Activated CD4-positive, alpha-beta memory T cell treated with anti-CD3 and anti-CD28 coated beads, Interleukin-2, amount 10 ng/mL, durations not matched to agents 7 days and 5 days (primary cell): ENCODE results near the gene NUCB1. TPM values are rescaled to one million over a fixed set of nuclear protein-coding genes. Genes with fewer than 3 reads are reported as not detected.

ENCODE experiments used
- CTCF ChIA-PET: fragments of 350-600 bp; sonication (Branson Sonifier 250); formaldehyde crosslinking; loops from one replicate; lab custom pipeline; 2021; ENCODE audit warnings: antibody characterized with exemption, inconsistent platforms; lab: Charles Lee
- POLR2A ChIA-PET: fragments of 350-600 bp; sonication (Branson Sonifier 250); formaldehyde crosslinking; loops from one replicate; lab custom pipeline; 2021; ENCODE audit warnings: antibody characterized with exemption; lab: Charles Lee
- DNase-seq: peaks from one replicate; pipeline ENCODE4 v3.0.0-alpha.2; 2020
- H3K27ac Mint-ChIP-seq: one replicate; pipeline ENCODE4 v1.8.0; 2021; ENCODE audit warnings: mild to moderate bottlenecking, mixed read lengths
- H3K27me3 Mint-ChIP-seq: one replicate; pipeline ENCODE4 v1.8.0; 2021; ENCODE audit warnings: mixed read lengths
- H3K36me3 Mint-ChIP-seq: one replicate; pipeline ENCODE4 v1.8.0; 2021; ENCODE audit warnings: low read depth, mixed read lengths
- H3K4me1 Mint-ChIP-seq: one replicate; pipeline ENCODE4 v1.8.0; 2021; ENCODE audit warnings: mixed read lengths
- H3K4me3 Mint-ChIP-seq: one replicate; pipeline ENCODE4 v1.8.0; 2021; ENCODE audit warnings: mild to moderate bottlenecking, mixed read lengths
- H3K9me3 Mint-ChIP-seq: one replicate; pipeline ENCODE4 v1.8.0; 2021; ENCODE audit warnings: mixed read lengths
- total RNA-seq, 2 experiments: library from RNA; stranded (reverse); gene quantifications; one replicate each; pipeline ENCODE4 v1.2.3, GENCODE V29; 2021

The NUCB1 gene
- total RNA-seq, 2 experiments from 2014 or later, result 287 to 300 TPM

- ChIA-PET POLR2A (interaction anchor here (0.8 to 5.3 kb wide), 5 partner anchors 11 to 79 kb away, joined by 3 to 38 read pairs (median 4); partner anchors contain the start of genes DHDH, FTL and PPP1R15A), CTCF (interaction anchor here (0.6 to 4.1 kb wide), 4 partner anchors 15 to 156 kb away, joined by 3 to 30 read pairs (median 6); partner anchors contain the start of genes GYS1 and RUVBL2)
- H3K4me1 Mint-ChIP-seq, result peaks cover 16% of the 10 kb centered on the region
- H3K36me3 Mint-ChIP-seq, result peaks cover 11% of the 10 kb centered on the region
- no peak overlapping the region for H3K27ac Mint-ChIP-seq
- no peaks in the 10 kb centered on the region for H3K27me3 Mint-ChIP-seq
- no peak overlapping the region for H3K4me3 Mint-ChIP-seq
- DNase-seq, result no peak
- H3K9me3 Mint-ChIP-seq, result peaks cover 9% of the 10 kb centered on the region
Observed at GRCh38 chr19:48950830-48951519, 50.9 kb downstream of the NUCB1 start.

- H3K9me3 Mint-ChIP-seq, result peaks cover 3% of the 10 kb centered on the region
- peaks cover 26% of the 10 kb centered on the region for H3K36me3 Mint-ChIP-seq
- no peak overlapping the region for H3K27ac Mint-ChIP-seq
- CTCF ChIA-PET, result interaction anchor here (0.6 to 4.1 kb wide), 7 partner anchors 13 to 526 kb away, joined by 3 to 30 read pairs (median 5); partner anchors contain the start of genes GYS1 and RUVBL2
- H3K4me3 Mint-ChIP-seq, result no peak overlapping the region
- peaks cover 32% of the 10 kb centered on the region for H3K4me1 Mint-ChIP-seq
- no peaks in the 10 kb centered on the region for H3K27me3 Mint-ChIP-seq
- POLR2A ChIA-PET, result interaction anchor here (0.7 to 5.3 kb wide), 6 partner anchors 9 to 81 kb away, joined by 3 to 38 read pairs (median 11); partner anchors contain the start of genes DHDH, FTL, GYS1 and PPP1R15A
- DNase-seq, result no peak
Observed at GRCh38 chr19:48953141-48953540, 53.0 kb downstream of the NUCB1 start.

GRCh38 chr19:48953990-48954594, 54.0 kb downstream of the NUCB1 start:
- H3K4me3 Mint-ChIP-seq, result peak overlapping the region; percentile 78
- CTCF ChIA-PET, result interaction anchor here (0.6 to 4.1 kb wide), 7 partner anchors 10 to 159 kb away, joined by 3 to 30 read pairs (median 5); partner anchors contain the start of genes GYS1 and RUVBL2
- H3K4me1 Mint-ChIP-seq, result peaks cover 39% of the 10 kb centered on the region
- H3K27me3 Mint-ChIP-seq, result no peaks in the 10 kb centered on the region
- no peak for DNase-seq
- H3K9me3 Mint-ChIP-seq, result no peaks in the 10 kb centered on the region
- H3K36me3 Mint-ChIP-seq, result peaks cover 34% of the 10 kb centered on the region
- POLR2A ChIA-PET, result interaction anchor here (0.6 to 5.3 kb wide), 10 partner anchors 8 to 158 kb away, joined by 3 to 38 read pairs (median 6); partner anchors contain the start of genes DHDH, FTL, GYS1 and NUCB1
- H3K27ac Mint-ChIP-seq, result peak overlapping the region; percentile 84

GRCh38 chr19:48954595-48955307, 54.6 kb downstream of the NUCB1 start, which contains the start of gene BAX:
BAX (plus strand) TSS chr19:48954875; CDS start chr19:48954929, 54 bp downstream.
- Mint-ChIP-seq H3K4me3 (peak within 1 kb of the TSS; percentile 78), H3K27ac (peak within 1 kb of the TSS; percentile 90), H3K27me3 (no peaks in the 10 kb centered on the region), H3K9me3 (no peaks in the 10 kb centered on the region), H3K36me3 (peaks cover 34% of the 10 kb centered on the region), H3K4me1 (peaks cover 44% of the 10 kb centered on the region)
- ChIA-PET CTCF (interaction anchor here (0.9 to 4.1 kb wide), 7 partner anchors 11 to 160 kb away, joined by 4 to 30 read pairs (median 5); partner anchors contain the start of genes GYS1 and RUVBL2), POLR2A (interaction anchor here (0.6 to 5.3 kb wide), 10 partner anchors 10 to 159 kb away, joined by 3 to 38 read pairs (median 6); partner anchors contain the start of genes DHDH, FTL, GYS1 and NUCB1)
- peak; percentile 96 for DNase-seq

GRCh38 chr19:48955308-48955958, 55.3 kb downstream of the NUCB1 start:
- Mint-ChIP-seq H3K36me3 (peaks cover 34% of the 10 kb centered on the region), H3K4me1 (peaks cover 46% of the 10 kb centered on the region), H3K27me3 (no peaks in the 10 kb centered on the region), H3K27ac (peak overlapping the region; percentile 90), H3K4me3 (peak overlapping the region; percentile 78), H3K9me3 (no peaks in the 10 kb centered on the region)
- POLR2A ChIA-PET, result interaction anchor here (1.6 to 5.3 kb wide), 4 partner anchors 9 to 83 kb away, joined by 4 to 38 read pairs (median 20); partner anchors contain the start of genes FTL, GYS1, PPP1R15A and RUVBL2
- CTCF ChIA-PET, result interaction anchor here (1.2 kb wide), 1 partner anchor 38 kb away, joined by 5 read pairs; the partner anchor contains the start of gene RUVBL2
- DNase-seq, result no peak

GRCh38 chr19:48958006-48958405, 57.9 kb downstream of the NUCB1 start:
- Mint-ChIP-seq H3K27me3 (no peaks in the 10 kb centered on the region), H3K36me3 (peaks cover 48% of the 10 kb centered on the region), H3K4me3 (no peak overlapping the region), H3K27ac (peak overlapping the region; percentile 40), H3K4me1 (peaks cover 71% of the 10 kb centered on the region), H3K9me3 (no peaks in the 10 kb centered on the region)
- POLR2A ChIA-PET, result no interaction called here
- CTCF ChIA-PET, result interaction anchor here (0.6 to 1.1 kb wide), 3 partner anchors 36 to 157 kb away, joined by 3 to 6 read pairs (median 4); partner anchors contain the start of genes HSD17B14 and RUVBL2
- no peak for DNase-seq

GRCh38 chr19:48959341-48960239, 59.5 kb downstream of the NUCB1 start:
- Mint-ChIP-seq H3K9me3 (no peaks in the 10 kb centered on the region), H3K4me1 (peaks cover 81% of the 10 kb centered on the region), H3K27me3 (no peaks in the 10 kb centered on the region), H3K36me3 (peaks cover 51% of the 10 kb centered on the region), H3K4me3 (no peak overlapping the region), H3K27ac (peak overlapping the region; percentile 56)
- POLR2A ChIA-PET, result interaction anchor here (0.6 to 1.5 kb wide), 5 partner anchors 27 to 539 kb away, joined by 3 to 5 read pairs (median 4); partner anchors contain the start of genes NUCB1 and PPP1R15A
- CTCF ChIA-PET, result interaction anchor here (0.7 to 1.1 kb wide), 5 partner anchors 10 to 166 kb away, joined by 3 to 6 read pairs (median 4); partner anchors contain the start of genes GYS1 and RUVBL2
- no peak for DNase-seq

- DNase-seq, result no peak
- POLR2A ChIA-PET, result interaction anchor here (1.1 to 2.2 kb wide), 5 partner anchors 8 to 86 kb away, joined by 4 to 9 read pairs (median 5); partner anchors contain the start of gene NUCB1
- no peaks in the 10 kb centered on the region for H3K27me3 Mint-ChIP-seq
- peaks cover 80% of the 10 kb centered on the region for H3K4me1 Mint-ChIP-seq
- H3K27ac Mint-ChIP-seq, result peak overlapping the region; percentile 94
- no peak overlapping the region for H3K4me3 Mint-ChIP-seq
- no peaks in the 10 kb centered on the region for H3K9me3 Mint-ChIP-seq
- H3K36me3 Mint-ChIP-seq, result peaks cover 52% of the 10 kb centered on the region
- CTCF ChIA-PET, result no interaction called here
Observed at GRCh38 chr19:48961051-48961649, 61.0 kb downstream of the NUCB1 start.

GRCh38 chr19:48961673-48962028, 61.5 kb downstream of the NUCB1 start:
- H3K36me3 Mint-ChIP-seq, result peaks cover 54% of the 10 kb centered on the region
- H3K9me3 Mint-ChIP-seq, result no peaks in the 10 kb centered on the region
- ChIA-PET POLR2A (interaction anchor here (1.0 to 2.2 kb wide), 7 partner anchors 8 to 87 kb away, joined by 3 to 9 read pairs (median 4); partner anchors contain the start of gene NUCB1), CTCF (interaction anchor here (0.5 kb wide), 1 partner anchor 120 kb away, joined by 3 read pairs; no protein-coding TSS in a partner anchor)
- no peaks in the 10 kb centered on the region for H3K27me3 Mint-ChIP-seq
- DNase-seq, result no peak
- H3K27ac Mint-ChIP-seq, result peak overlapping the region; percentile 94
- peaks cover 82% of the 10 kb centered on the region for H3K4me1 Mint-ChIP-seq
- H3K4me3 Mint-ChIP-seq, result peak overlapping the region; percentile 61
